HG03342 (cell line): ENCODE results near the gene AKR7A2.

ENCODE experiments used
- ATAC-seq: cut with Tn5 transposase; IDR thresholded peaks from one replicate; pipeline ENCODE4 v1.9.1; 2021; ENCODE audit warnings: mild to moderate bottlenecking, moderate library complexity; ENCODE audit not compliant: unreplicated experiment

Gene AKR7A2

GRCh38 chr1:19325958-19326747 is 14.2 kb upstream of the AKR7A2 start:
- ATAC-seq: no peak

GRCh38 chr1:19325368-19325957 is 13.5 kb upstream of the AKR7A2 start:
- no peak for ATAC-seq

GRCh38 chr1:19324665-19324990 is 12.7 kb upstream of the AKR7A2 start:
- ATAC-seq: no peak

GRCh38 chr1:19323987-19324664 is 12.2 kb upstream of the AKR7A2 start:
- no peak for ATAC-seq

GRCh38 chr1:19322481-19322880 is 10.5 kb upstream of the AKR7A2 start:
- no peak for ATAC-seq

- ATAC-seq: no peak
Measured at GRCh38 chr1:19321071-19321470, 9.1 kb upstream of the AKR7A2 start.

GRCh38 chr1:19319196-19319595 is 7.3 kb upstream of the AKR7A2 start:
- no peak for ATAC-seq

- ATAC-seq: no peak
Measured at GRCh38 chr1:19317126-19317910, 5.4 kb upstream of the AKR7A2 start.

- ATAC-seq: peak; percentile 34
Measured at GRCh38 chr1:19315378-19316198, 3.6 kb upstream of the AKR7A2 start.

GRCh38 chr1:19313961-19314882 is 2.3 kb upstream of the AKR7A2 start:
- no peak for ATAC-seq

GRCh38 chr1:19313636-19313959 is 1.7 kb upstream of the AKR7A2 start:
- ATAC-seq: no peak

GRCh38 chr1:19312782-19313635 is 1.1 kb upstream of the AKR7A2 start:
- ATAC-seq: peak; percentile 10

- peak; percentile 2 for ATAC-seq
Measured at GRCh38 chr1:19311503-19311930, 427 bp downstream of the AKR7A2 start.

- no peak for ATAC-seq
Measured at GRCh38 chr1:19310720-19311502, 1.0 kb downstream of the AKR7A2 start.

GRCh38 chr1:19310061-19310460 is 1.9 kb downstream of the AKR7A2 start:
- ATAC-seq: no peak

GRCh38 chr1:19309123-19309813 is 2.7 kb downstream of the AKR7A2 start:
- ATAC-seq: no peak

- no peak for ATAC-seq
Measured at GRCh38 chr1:19308509-19308907, 3.4 kb downstream of the AKR7A2 start.
